Activated T-helper 2 cell treated with anti-CD3 and anti-CD28 coated beads, Interferon-gamma antibody, Interleukin-2, Interleukin-4, amounts not matched to agents 10 μg/mL and 5 μg/mL and 100 μg/mL, durations not matched to agents 14 hours and 24 hours and 36 hours (primary cell): ENCODE measurements around the gene MAP2K2. TPM values are rescaled to one million over a fixed set of nuclear protein-coding genes. Genes with fewer than 3 reads are reported as not detected.
A peak's percentile ranks its signal among the peaks of the same experiment; 100 is the strongest.

Source experiments
- DNase-seq: peaks from one replicate; pipeline ENCODE4 v3.0.0; 2021; ENCODE audit warnings: low spot score
- H3K27ac Mint-ChIP-seq: one replicate; pipeline ENCODE4 v1.8.0; 2021; ENCODE audit warnings: mixed read lengths
- H3K27me3 Mint-ChIP-seq: one replicate; pipeline ENCODE4 v1.8.0; 2021; ENCODE audit warnings: low read depth, mixed read lengths
- H3K36me3 Mint-ChIP-seq: one replicate; pipeline ENCODE4 v1.8.0; 2021; ENCODE audit warnings: low read depth, mixed read lengths
- H3K4me1 Mint-ChIP-seq: one replicate; pipeline ENCODE4 v1.8.0; 2021; ENCODE audit warnings: low read depth, mixed read lengths
- H3K4me3 Mint-ChIP-seq: one replicate; pipeline ENCODE4 v1.8.0; 2021; ENCODE audit warnings: low read depth, mild to moderate bottlenecking, moderate library complexity, mixed read lengths
- H3K9me3 Mint-ChIP-seq: one replicate; pipeline ENCODE4 v1.8.0; 2021; ENCODE audit warnings: mixed read lengths
- intact Hi-C: fragments of 100-400 bp; cut with micrococcal nuclease; formaldehyde crosslinking; loops from one replicate; pipeline ENCODE4 v1.15.1; 2023
- total RNA-seq: library from RNA; stranded (reverse); gene quantifications from 2 replicates; pipeline ENCODE4 v1.2.3, GENCODE V29; 2022

The MAP2K2 gene
- total RNA-seq, 1 donor from 2014 or later = 131 TPM

DNA sequence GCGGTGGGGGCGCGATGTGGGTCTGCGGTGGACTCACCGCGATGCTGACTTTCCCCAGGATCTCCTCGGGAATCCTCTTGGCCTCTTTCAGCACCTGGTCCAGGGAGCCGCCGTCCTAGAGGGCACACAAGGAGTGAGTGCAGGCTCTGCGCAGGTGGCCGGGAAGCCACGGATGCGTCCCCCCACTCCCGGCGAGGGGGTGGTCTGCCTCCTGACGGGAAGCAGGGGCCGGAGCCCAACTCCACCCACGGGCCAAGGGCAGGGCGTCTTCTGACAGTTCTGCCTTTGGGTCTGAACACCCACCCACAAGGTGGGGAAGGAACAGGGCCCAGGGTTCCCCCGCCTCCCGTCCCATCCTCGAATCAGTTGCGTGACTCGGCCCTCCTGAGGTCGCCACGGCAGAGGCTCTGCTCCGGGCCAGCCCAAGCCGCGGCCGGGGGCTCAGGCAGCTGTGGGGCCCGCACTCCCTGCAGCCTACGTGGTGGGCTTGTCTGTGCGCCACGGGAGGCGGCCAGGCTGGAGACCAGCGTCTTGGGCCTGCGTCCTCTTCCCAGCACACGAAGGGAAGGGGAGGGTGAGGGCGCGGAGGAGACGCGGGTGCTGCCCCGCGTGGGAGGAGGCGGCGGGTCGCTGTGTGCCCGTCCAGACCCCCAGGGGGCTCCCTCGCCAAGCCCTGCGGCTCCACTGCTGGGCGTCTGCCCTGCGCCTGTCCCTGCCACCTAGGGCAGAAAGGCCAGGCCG, 21.4 kb downstream of the MAP2K2 start:
- intact Hi-C loops = no loop called here
- peaks cover 49% of the 10 kb centered on the region for H3K36me3 Mint-ChIP-seq

GRCh38 chr19:4101496-4101770, 22.5 kb downstream of the MAP2K2 start:
- no peaks in the 10 kb centered on the region for H3K27me3 Mint-ChIP-seq
- no peak for DNase-seq
- peaks cover 17% of the 10 kb centered on the region for H3K4me1 Mint-ChIP-seq
- no peaks in the 10 kb centered on the region for H3K9me3 Mint-ChIP-seq
- no peak overlapping the region for H3K27ac Mint-ChIP-seq
- intact Hi-C loops = no loop called here
- H3K4me3 Mint-ChIP-seq = no peak overlapping the region
- H3K36me3 Mint-ChIP-seq = peaks cover 46% of the 10 kb centered on the region

More for the DNA sequence above, 21.4 kb downstream of the MAP2K2 start:
- no peak for DNase-seq
- H3K4me3 Mint-ChIP-seq = no peak overlapping the region
- H3K27me3 Mint-ChIP-seq = no peaks in the 10 kb centered on the region
- peaks cover 21% of the 10 kb centered on the region for H3K4me1 Mint-ChIP-seq
- no peak overlapping the region for H3K27ac Mint-ChIP-seq
- H3K9me3 Mint-ChIP-seq = no peaks in the 10 kb centered on the region

GRCh38 chr19:4100647-4101495, 23.1 kb downstream of the MAP2K2 start:
- no peaks in the 10 kb centered on the region for H3K9me3 Mint-ChIP-seq

DNA sequence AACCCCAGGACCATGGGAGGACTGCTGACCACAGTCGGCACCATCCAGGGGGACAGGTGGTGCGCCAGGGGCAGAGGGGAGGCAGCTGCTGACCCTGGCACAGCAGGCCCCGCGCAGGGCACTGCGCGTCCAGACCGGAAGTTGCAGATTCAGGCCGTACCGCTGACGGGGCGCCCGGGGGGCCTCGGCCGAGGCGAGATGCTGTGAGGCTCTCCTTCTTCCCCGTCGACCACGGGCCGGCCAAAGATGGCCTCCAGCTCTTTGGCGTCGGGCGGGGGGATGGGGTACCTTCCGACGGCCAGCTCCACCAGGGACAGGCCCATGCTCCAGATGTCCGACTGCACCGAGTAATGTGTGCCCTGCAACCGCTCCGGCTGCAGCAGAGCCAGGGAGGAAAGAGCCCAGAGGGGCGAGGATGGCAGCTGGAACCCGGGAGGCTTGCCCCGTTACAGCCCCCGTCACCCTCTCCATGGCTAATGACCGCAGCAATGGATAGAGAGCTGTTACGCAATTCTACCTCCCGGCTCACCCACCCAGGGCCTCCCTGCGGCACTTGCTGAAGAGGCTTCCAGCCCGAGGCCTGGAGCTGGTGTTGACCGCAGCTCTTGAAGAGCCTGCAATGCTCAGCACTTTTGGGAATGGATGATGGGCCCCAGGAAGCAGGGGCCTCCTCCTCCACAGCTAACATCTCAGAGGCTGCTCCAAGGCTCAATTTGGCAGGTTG, 24.7 kb downstream of the MAP2K2 start:
- DNase-seq = no peak
- Mint-ChIP-seq H3K27me3 (no peaks in the 10 kb centered on the region), H3K4me3 (no peak overlapping the region), H3K4me1 (peaks cover 2% of the 10 kb centered on the region), H3K36me3 (peaks cover 36% of the 10 kb centered on the region), H3K9me3 (no peaks in the 10 kb centered on the region), H3K27ac (no peak overlapping the region)
- intact Hi-C loops = no loop called here

More at GRCh38 chr19:4100647-4101495, 23.1 kb downstream of the MAP2K2 start:
- peaks cover 17% of the 10 kb centered on the region for H3K4me1 Mint-ChIP-seq
- intact Hi-C loops = no loop called here
- peaks cover 44% of the 10 kb centered on the region for H3K36me3 Mint-ChIP-seq
- H3K27me3 Mint-ChIP-seq = no peaks in the 10 kb centered on the region
- no peak overlapping the region for H3K4me3 Mint-ChIP-seq
- no peak overlapping the region for H3K27ac Mint-ChIP-seq
- no peak for DNase-seq

GRCh38 chr19:4098493-4098892, 25.4 kb downstream of the MAP2K2 start:
- peaks cover 2% of the 10 kb centered on the region for H3K4me1 Mint-ChIP-seq
- H3K27ac Mint-ChIP-seq = no peak overlapping the region
- intact Hi-C loops = no loop called here
- DNase-seq = no peak
- no peak overlapping the region for H3K4me3 Mint-ChIP-seq
- H3K36me3 Mint-ChIP-seq = peaks cover 35% of the 10 kb centered on the region
- H3K9me3 Mint-ChIP-seq = no peaks in the 10 kb centered on the region
- H3K27me3 Mint-ChIP-seq = no peaks in the 10 kb centered on the region

- no peak overlapping the region for H3K4me3 Mint-ChIP-seq
- H3K4me1 Mint-ChIP-seq = peaks cover 2% of the 10 kb centered on the region
- peaks cover 40% of the 10 kb centered on the region for H3K36me3 Mint-ChIP-seq
- no peaks in the 10 kb centered on the region for H3K9me3 Mint-ChIP-seq
- H3K27me3 Mint-ChIP-seq = no peaks in the 10 kb centered on the region
- H3K27ac Mint-ChIP-seq = no peak overlapping the region
- intact Hi-C loops = no loop called here
- no peak for DNase-seq
Observed at GRCh38 chr19:4097501-4097900, 26.4 kb downstream of the MAP2K2 start.

GRCh38 chr19:4096049-4096892, 27.7 kb downstream of the MAP2K2 start:
- peaks cover 35% of the 10 kb centered on the region for H3K36me3 Mint-ChIP-seq
- H3K9me3 Mint-ChIP-seq = no peaks in the 10 kb centered on the region
- no peak overlapping the region for H3K4me3 Mint-ChIP-seq
- H3K27ac Mint-ChIP-seq = no peak overlapping the region
- H3K4me1 Mint-ChIP-seq = peaks cover 2% of the 10 kb centered on the region
- no peaks in the 10 kb centered on the region for H3K27me3 Mint-ChIP-seq
- no peak for DNase-seq
- intact Hi-C loops = no loop called here

DNA sequence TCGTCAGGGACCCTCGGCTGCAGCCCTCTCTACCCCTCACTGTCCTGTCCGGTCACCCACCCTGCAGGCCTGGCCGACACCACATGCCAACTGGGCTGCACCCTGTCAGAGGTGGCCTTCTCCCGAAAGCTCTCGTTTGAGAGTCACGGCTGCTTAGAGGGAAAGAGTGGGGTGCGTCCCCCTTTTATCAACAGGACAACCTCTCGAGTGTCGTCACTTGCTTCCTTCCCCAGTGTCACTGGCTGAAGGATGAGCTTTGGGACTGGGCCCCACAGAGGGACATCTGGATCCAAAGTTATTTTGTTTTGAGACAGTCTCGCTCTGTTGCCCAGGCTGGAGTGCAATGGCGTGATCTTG, 28.5 kb downstream of the MAP2K2 start:
- DNase-seq = no peak
- intact Hi-C loops = no loop called here
- no peaks in the 10 kb centered on the region for H3K27me3 Mint-ChIP-seq
- no peak overlapping the region for H3K27ac Mint-ChIP-seq
- H3K36me3 Mint-ChIP-seq = peaks cover 32% of the 10 kb centered on the region
- H3K4me3 Mint-ChIP-seq = no peak overlapping the region
- H3K9me3 Mint-ChIP-seq = no peaks in the 10 kb centered on the region
- H3K4me1 Mint-ChIP-seq = peaks cover 3% of the 10 kb centered on the region

- Mint-ChIP-seq H3K36me3 (peaks cover 31% of the 10 kb centered on the region), H3K4me1 (peaks cover 6% of the 10 kb centered on the region), H3K9me3 (no peaks in the 10 kb centered on the region), H3K27ac (no peak overlapping the region), H3K27me3 (no peaks in the 10 kb centered on the region), H3K4me3 (no peak overlapping the region)
- intact Hi-C loops = no loop called here
- no peak for DNase-seq
Observed at GRCh38 chr19:4094761-4095487, 29.0 kb downstream of the MAP2K2 start.

DNA sequence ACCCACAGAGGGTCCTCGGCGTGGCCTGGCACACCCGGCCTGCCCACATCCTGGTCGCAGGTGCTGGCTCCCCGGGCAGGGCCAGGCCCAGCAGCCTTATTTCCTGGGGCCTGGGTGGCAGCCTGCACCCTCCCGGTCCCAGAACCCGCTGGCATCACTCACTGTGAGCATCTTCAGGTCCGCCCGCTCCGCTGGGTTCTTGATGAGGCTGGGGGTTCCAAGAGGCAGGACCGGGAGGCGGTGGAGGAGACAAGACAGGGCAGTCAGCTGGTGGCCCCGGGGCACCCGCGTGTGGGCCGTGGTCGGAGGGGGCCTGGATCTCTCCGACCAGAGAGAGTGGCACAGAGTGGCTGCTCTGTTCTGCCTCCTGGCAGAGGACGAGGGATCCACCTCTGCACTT, 29.6 kb downstream of the MAP2K2 start:
- DNase-seq = no peak
- H3K4me3 Mint-ChIP-seq = no peak overlapping the region
- no peak overlapping the region for H3K27ac Mint-ChIP-seq
- peaks cover 32% of the 10 kb centered on the region for H3K36me3 Mint-ChIP-seq
- peaks cover 11% of the 10 kb centered on the region for H3K4me1 Mint-ChIP-seq
- H3K9me3 Mint-ChIP-seq = no peaks in the 10 kb centered on the region
- H3K27me3 Mint-ChIP-seq = no peaks in the 10 kb centered on the region
- intact Hi-C loops = no loop called here

DNA sequence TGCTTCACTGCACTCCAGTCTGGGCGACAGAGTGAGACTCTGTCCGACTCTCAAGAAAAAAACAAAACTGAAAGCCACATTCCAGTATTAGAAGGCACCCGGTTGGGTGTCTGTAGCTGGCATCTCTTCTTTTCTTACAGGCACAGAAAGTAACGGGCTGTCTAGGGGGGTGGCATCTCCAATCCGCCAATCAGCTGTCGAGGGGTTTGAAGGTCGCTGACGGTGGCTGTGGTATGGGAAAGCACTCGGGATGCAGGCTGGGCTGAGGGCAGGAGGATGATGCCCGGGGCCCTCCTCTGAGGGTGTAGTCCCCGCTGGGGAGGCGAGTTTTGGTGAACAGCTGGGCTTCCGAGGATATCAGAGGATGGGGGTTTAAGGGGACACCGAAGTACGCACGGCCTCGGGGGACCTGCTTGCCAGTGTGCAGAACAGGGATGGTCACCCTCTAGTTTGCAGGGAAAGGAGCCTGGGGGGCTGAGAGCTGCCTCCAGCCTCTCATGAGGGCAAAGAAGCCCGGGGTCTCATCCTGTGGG, 30.2 kb downstream of the MAP2K2 start:
- H3K27ac Mint-ChIP-seq = peak overlapping the region; percentile 22
- no peaks in the 10 kb centered on the region for H3K27me3 Mint-ChIP-seq
- peaks cover 31% of the 10 kb centered on the region for H3K36me3 Mint-ChIP-seq
- H3K4me3 Mint-ChIP-seq = no peak overlapping the region
- intact Hi-C loops = no loop called here
- H3K4me1 Mint-ChIP-seq = peaks cover 17% of the 10 kb centered on the region
- DNase-seq = no peak
- H3K9me3 Mint-ChIP-seq = no peaks in the 10 kb centered on the region
